Suprapubic skin (tissue), 4 donors: ENCODE measurements around the gene GARNL3.

Experiments used
- EP300 ChIP-seq: sonication (generic); formaldehyde crosslinking; IDR thresholded peaks from one replicate; pipeline ENCODE4 v1.6.1; 2017; ENCODE audit warnings: antibody characterized with exemption
- POLR2A ChIP-seq, 2 donors: fragments of 450-650 bp; IDR thresholded peaks; one replicate each; pipeline ENCODE4 v1.6.1; 2017; ENCODE audit warnings: antibody characterized with exemption in 2 of 2, mild to moderate bottlenecking in 2 of 2, moderate library complexity in 2 of 2
- POLR2AphosphoS5 ChIP-seq, 3 donors: sonication (generic); formaldehyde crosslinking; IDR thresholded peaks; one replicate each; pipeline ENCODE4 v1.6.1; 2017; ENCODE audit warnings: antibody characterized with exemption in 3 of 3
- TF ChIP-seq, protein P1 (sequence below), 2 donors: fragments of 200-600 bp in 1 of 2; fragments of 450-650 bp in 1 of 2; sonication (generic) in 1 of 2; IDR thresholded peaks; one replicate each; pipeline ENCODE4 v1.5.1; 2016 to 2019; ENCODE audit warnings: antibody characterized with exemption in 2 of 2, mild to moderate bottlenecking in 1 of 2, moderate library complexity in 1 of 2

DNA sequence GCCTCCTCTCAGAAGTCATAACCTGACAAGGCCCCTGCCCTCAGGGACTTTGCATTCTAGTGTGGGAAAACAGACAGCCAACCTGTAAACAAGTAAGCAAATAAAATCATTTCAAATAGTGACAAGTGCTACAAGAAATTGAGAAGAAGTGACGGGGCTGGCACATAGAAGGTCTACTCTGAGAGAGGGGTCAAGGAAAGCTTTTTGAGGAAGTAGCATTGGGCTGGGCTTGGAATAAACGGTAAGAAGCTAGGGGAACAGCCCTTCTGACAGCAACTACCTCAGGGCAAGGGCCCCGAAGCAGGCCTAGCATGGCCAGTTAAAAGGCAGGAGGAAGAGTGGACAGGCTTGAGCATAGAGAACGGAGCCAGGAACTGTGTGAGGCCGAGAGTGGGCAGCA is 127.6 kb downstream of the GARNL3 start:
- TF ChIP-seq, protein P1, sequence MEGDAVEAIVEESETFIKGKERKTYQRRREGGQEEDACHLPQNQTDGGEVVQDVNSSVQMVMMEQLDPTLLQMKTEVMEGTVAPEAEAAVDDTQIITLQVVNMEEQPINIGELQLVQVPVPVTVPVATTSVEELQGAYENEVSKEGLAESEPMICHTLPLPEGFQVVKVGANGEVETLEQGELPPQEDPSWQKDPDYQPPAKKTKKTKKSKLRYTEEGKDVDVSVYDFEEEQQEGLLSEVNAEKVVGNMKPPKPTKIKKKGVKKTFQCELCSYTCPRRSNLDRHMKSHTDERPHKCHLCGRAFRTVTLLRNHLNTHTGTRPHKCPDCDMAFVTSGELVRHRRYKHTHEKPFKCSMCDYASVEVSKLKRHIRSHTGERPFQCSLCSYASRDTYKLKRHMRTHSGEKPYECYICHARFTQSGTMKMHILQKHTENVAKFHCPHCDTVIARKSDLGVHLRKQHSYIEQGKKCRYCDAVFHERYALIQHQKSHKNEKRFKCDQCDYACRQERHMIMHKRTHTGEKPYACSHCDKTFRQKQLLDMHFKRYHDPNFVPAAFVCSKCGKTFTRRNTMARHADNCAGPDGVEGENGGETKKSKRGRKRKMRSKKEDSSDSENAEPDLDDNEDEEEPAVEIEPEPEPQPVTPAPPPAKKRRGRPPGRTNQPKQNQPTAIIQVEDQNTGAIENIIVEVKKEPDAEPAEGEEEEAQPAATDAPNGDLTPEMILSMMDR (IDR thresholded peaks at IDR 0.05), result no peak
- TF ChIP-seq POLR2A (IDR thresholded peaks at IDR 0.05) (no peak), EP300 (no peak), POLR2AphosphoS5 (IDR thresholded peaks at IDR 0.05) (no peak)
